NT2/D1 (cell line): Measurements from ENCODE around the gene SPINT2.

ENCODE experiments used
- YY1 ChIP-seq: IDR thresholded peaks from 2 replicates; pipeline ENCODE4 v1.6.1; 2011; ENCODE audit not compliant: insufficient read length, insufficient read depth
- ZNF274 ChIP-seq: IDR thresholded peaks from 2 replicates; pipeline ENCODE4 v1.6.1; 2011; ENCODE audit warnings: mild to moderate bottlenecking, low read depth, low read length

DNA sequence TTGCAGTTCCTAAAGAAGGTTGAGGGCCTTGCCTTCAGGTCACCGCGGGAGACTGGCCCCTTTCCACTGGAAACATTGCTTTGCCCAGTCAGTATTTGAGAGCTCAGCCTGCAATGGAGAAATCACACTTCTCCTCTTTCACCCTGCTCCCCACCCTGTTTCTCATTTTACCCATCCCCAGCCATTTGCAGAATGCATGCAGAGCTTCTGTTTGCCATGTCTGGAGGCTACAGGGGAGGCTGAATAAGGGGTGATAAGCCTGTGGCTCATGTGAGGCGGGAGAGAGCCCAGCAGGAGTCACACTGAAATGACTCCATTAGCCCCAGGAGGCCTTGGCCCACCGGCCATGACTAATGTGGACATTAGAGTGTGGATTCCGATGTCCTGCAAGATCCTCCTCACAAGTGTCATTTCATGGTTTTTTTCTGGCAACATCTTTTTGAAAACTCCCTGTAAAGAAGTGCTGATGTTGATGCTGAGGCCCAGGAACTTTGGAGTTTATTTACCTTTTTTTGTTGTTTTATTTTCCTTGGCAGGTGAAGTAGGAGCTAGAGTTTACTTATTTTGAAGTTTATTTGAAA is 6.3 kb downstream of the SPINT2 start:
- no peak for TF ChIP-seq ZNF274
- TF ChIP-seq YY1: no peak
